ENCODE data around the gene RPRD2. TPM values are rescaled to one million over a fixed set of nuclear protein-coding genes. Genes with fewer than 3 reads are reported as not detected.

RPRD2 gene
- total RNA-seq, 4 donors from 2014 or later, result 26.1 to 39.9 (median 31.6) TPM

DNA sequence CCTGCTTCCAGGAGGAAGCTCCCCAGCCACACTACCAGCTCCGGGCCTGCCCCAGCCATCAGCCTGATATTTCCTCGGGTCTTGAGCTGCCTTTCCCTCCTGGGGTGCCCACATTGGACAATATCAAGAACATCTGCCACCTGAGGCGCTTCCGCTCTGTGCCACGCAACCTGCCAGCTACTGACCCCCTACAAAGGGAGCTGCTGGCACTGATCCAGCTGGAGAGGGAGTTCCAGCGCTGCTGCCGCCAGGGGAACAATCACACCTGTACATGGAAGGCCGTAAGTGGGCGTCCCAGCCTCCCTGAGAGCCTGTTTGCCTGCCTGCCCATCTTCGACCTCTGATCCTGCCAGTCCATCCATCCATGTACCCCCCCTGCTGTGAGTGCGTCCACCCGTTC lies 147.6 kb downstream of the RPRD2 start:
- DNase-seq, result no peak

DNA sequence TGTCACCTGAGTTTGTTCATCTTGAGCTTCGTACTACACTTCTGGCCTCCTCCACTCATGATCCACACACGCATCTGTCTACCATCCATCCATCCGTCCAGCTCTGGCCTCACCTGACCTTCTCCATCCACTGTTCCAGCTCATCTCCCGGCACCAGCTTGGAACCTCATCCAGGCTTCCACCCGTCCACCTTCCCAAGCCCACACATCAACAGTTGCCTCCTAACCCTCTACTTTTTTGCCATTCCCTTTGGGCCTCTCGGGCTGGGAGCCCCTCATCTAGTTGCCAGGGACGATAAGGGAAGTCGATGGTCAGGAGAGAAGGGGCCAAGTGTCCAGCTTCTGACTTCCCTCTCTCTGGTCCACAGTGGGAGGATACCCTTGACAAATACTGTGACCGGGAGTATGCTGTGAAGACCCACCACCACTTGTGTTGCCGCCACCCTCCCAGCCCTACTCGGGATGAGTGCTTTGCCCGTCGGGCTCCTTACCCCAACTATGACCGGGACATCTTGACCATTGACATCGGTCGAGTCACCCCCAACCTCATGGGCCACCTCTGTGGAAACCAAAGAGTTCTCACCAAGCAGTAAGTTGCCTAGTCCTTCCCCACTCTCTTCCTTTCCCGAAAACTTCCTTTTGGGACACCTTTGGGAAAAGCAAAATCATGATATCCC lies 148.2 kb downstream of the RPRD2 start:
- no peaks in the 10 kb centered on the region for H3K27me3 ChIP-seq
- no peak for DNase-seq
- no peak overlapping the region for H3K27ac ChIP-seq
- no peak overlapping the region for H3K4me3 ChIP-seq (replicated peaks in 1 of 3)
- 86 to 90% methylated on average over 17 of the region's 17 CpGs for WGBS, 2 donors
- H3K36me3 ChIP-seq, result no peaks in the 10 kb centered on the region
- TF ChIP-seq, protein P1, sequence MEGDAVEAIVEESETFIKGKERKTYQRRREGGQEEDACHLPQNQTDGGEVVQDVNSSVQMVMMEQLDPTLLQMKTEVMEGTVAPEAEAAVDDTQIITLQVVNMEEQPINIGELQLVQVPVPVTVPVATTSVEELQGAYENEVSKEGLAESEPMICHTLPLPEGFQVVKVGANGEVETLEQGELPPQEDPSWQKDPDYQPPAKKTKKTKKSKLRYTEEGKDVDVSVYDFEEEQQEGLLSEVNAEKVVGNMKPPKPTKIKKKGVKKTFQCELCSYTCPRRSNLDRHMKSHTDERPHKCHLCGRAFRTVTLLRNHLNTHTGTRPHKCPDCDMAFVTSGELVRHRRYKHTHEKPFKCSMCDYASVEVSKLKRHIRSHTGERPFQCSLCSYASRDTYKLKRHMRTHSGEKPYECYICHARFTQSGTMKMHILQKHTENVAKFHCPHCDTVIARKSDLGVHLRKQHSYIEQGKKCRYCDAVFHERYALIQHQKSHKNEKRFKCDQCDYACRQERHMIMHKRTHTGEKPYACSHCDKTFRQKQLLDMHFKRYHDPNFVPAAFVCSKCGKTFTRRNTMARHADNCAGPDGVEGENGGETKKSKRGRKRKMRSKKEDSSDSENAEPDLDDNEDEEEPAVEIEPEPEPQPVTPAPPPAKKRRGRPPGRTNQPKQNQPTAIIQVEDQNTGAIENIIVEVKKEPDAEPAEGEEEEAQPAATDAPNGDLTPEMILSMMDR (IDR thresholded peaks at IDR 0.05), result no peak
- TF ChIP-seq POLR2A (IDR thresholded peaks at IDR 0.05), result no peak
- no peaks in the 10 kb centered on the region for H3K9me3 ChIP-seq
- intact Hi-C loops (cut with DNase I), result no loop called here
- H3K4me1 ChIP-seq, result peaks cover 0 to 4% of the 10 kb centered on the region in 2 donors

More for the DNA sequence above, 147.6 kb downstream of the RPRD2 start:
- intact Hi-C loops (cut with DNase I), result no loop called here
- TF ChIP-seq, protein P1 (IDR thresholded peaks at IDR 0.05), result no peak
- no peak for TF ChIP-seq POLR2A (IDR thresholded peaks at IDR 0.05)
- H3K4me3 ChIP-seq (replicated peaks in 1 of 3), result no peak overlapping the region
- H3K9me3 ChIP-seq, result no peaks in the 10 kb centered on the region
- peaks cover 0 to 4% of the 10 kb centered on the region in 2 donors for H3K36me3 ChIP-seq
- no peaks in the 10 kb centered on the region for H3K27me3 ChIP-seq
- no peak overlapping the region for H3K27ac ChIP-seq
- peaks cover 0 to 4% of the 10 kb centered on the region in 2 donors for H3K4me1 ChIP-seq
- WGBS, 2 donors, result 71 to 85% methylated on average over 7 to 10 of the region's 12 CpGs

DNA sequence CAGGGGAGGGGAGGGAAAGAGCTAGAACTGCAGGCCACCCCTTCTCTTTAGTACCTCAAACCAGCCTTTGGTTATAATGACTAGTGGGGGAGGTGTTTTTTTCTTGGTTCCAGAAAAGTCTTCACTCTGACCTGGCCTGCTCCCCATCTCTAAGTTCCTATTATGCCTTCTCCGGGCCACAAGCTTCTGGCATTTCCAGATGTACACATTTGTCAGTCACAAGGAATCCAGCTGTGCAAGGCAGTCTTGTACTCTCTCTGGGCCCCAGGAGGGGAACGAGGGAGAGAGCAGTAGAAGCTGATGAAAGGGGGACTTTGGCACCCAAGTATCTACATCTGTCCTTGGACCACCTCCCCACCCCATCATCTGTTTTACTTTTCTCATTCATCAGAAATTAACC lies 148.9 kb downstream of the RPRD2 start:
- TF ChIP-seq, protein P1 (IDR thresholded peaks at IDR 0.05), result no peak
- no peak for TF ChIP-seq POLR2A (IDR thresholded peaks at IDR 0.05)
- no peaks in the 10 kb centered on the region for H3K27me3 ChIP-seq
- 75 to 100% methylated on average over 2 of the region's 2 CpGs for WGBS, 2 donors
- DNase-seq, result no peak
- H3K9me3 ChIP-seq, result no peaks in the 10 kb centered on the region
- no peaks in the 10 kb centered on the region for H3K36me3 ChIP-seq
- peaks cover 0 to 4% of the 10 kb centered on the region in 2 donors for H3K4me1 ChIP-seq
- intact Hi-C loops (cut with DNase I), result no loop called here
- H3K4me3 ChIP-seq (replicated peaks in 1 of 3), result no peak overlapping the region
- no peak overlapping the region for H3K27ac ChIP-seq

DNA sequence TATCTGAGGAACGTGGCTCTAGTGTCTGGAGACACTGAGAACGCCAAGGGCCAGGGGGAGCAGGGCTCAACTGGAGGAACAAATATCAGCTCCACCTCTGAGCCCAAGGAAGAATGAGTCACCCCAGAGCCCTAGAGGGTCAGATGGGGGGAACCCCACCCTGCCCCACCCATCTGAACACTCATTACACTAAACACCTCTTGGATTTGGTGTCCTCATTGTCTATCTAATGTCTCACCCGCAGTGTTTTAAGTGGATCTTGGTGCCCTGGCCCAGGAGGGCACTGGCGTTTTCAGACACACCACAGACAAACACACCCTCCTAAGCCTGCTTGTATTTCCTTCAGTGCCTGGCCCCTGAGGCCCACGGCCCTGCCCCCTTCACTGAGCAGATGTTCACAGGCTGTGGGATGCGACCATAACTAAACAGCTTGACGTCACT lies 149.4 kb downstream of the RPRD2 start:
- TF ChIP-seq POLR2A (IDR thresholded peaks at IDR 0.05), result no peak
- TF ChIP-seq, protein P1 (IDR thresholded peaks at IDR 0.05), result no peak
- 92 to 96% methylated on average over 7 of the region's 7 CpGs for WGBS, 2 donors
- H3K4me1 ChIP-seq, result peaks cover 0 to 4% of the 10 kb centered on the region in 2 donors
- intact Hi-C loops (cut with DNase I), result no loop called here
- H3K36me3 ChIP-seq, result no peaks in the 10 kb centered on the region
- DNase-seq, result no peak
- H3K9me3 ChIP-seq, result no peaks in the 10 kb centered on the region
- H3K27me3 ChIP-seq, result no peaks in the 10 kb centered on the region
- H3K4me3 ChIP-seq (replicated peaks in 1 of 3), result no peak overlapping the region
- no peak overlapping the region for H3K27ac ChIP-seq

DNA sequence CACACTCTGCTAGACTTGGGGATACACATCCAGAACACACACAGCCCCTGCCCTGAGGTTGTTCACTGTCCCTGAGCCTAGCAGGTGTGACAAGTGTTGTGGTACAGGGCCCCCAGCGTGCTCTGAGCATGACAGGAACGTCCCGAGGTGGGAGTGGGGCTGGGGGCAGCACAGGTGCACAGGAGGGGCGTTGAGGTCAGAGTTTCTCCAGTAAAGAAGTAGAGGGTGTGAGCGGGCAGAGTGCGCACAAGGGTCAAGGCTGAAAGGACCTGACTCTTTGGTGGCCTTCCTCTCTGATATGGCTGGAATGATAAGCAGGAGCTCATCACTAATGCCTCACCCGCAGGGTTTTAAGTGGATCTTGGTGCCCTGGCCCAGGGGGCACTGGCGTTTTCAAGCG lies 150.3 kb downstream of the RPRD2 start:
- Histone ChIP-seq H3K27me3 (no peaks in the 10 kb centered on the region), H3K27ac (no peak overlapping the region), H3K9me3 (no peaks in the 10 kb centered on the region), H3K36me3 (no peaks in the 10 kb centered on the region), H3K4me1 (peaks cover 0 to 4% of the 10 kb centered on the region in 2 donors), H3K4me3 (replicated peaks in 1 of 3) (no peak overlapping the region)
- TF ChIP-seq POLR2A (IDR thresholded peaks at IDR 0.05), result no peak
- TF ChIP-seq, protein P1 (IDR thresholded peaks at IDR 0.05), result no peak
- DNase-seq, result no peak
- intact Hi-C loops (cut with DNase I), result no loop called here
- 88 to 94% methylated on average over 9 of the region's 9 CpGs for WGBS, 2 donors
